SK-N-MC (cell line): ENCODE results near the gene SYTL3.

ENCODE experiments used
- DNase-seq: peaks from one replicate; pipeline ENCODE4 v3.0.0-alpha.2; 2011; ENCODE audit warnings: low read depth, low spot score
- H3K27ac ChIP-seq: fragments of 200-600 bp; sonication (generic); 2 replicates; pipeline ENCODE4 v1.5.1; 2016; ENCODE audit warnings: mixed run types
- H3K36me3 ChIP-seq: fragments of 200-600 bp; sonication (generic); 2 replicates; pipeline ENCODE4 v1.6.1; 2017; ENCODE audit warnings: antibody characterized with exemption, low read length, mixed read lengths; ENCODE audit not compliant: insufficient read depth
- H3K4me3 ChIP-seq: fragments of 200-600 bp; sonication (generic); 2 replicates; pipeline ENCODE4 v1.5.1; 2016
- H3K9ac ChIP-seq: fragments of 200-600 bp; sonication (generic); 2 replicates; pipeline ENCODE4 v1.8.0; 2017; ENCODE audit warnings: mixed run types, mixed read lengths; ENCODE audit not compliant: insufficient read length
- H3K9me3 ChIP-seq: fragments of 200-600 bp; sonication (generic); 2 replicates; pipeline ENCODE4 v1.6.1; 2017; ENCODE audit warnings: low read depth, mild to moderate bottlenecking, antibody characterized with exemption, low read length, moderate library complexity, mixed read lengths
- EZH2 ChIP-seq: fragments of 200-600 bp; sonication (generic); IDR thresholded peaks from one replicate; pipeline ENCODE4 v1.6.1; 2017; ENCODE audit warnings: antibody characterized with exemption
- FOXP2 ChIP-seq: optimal IDR thresholded peaks from 2 replicates; pipeline ENCODE3; 2011; ENCODE audit warnings: mild to moderate bottlenecking, moderate library complexity; ENCODE audit not compliant: insufficient read depth; ENCODE audit errors: extremely low read length, control extremely low read depth
- POLR2AphosphoS5 ChIP-seq: IDR thresholded peaks from 2 replicates; pipeline ENCODE4 v1.6.1; 2012; ENCODE audit warnings: mild to moderate bottlenecking, low read depth, low read length, borderline replicate concordance

SYTL3 gene

DNA sequence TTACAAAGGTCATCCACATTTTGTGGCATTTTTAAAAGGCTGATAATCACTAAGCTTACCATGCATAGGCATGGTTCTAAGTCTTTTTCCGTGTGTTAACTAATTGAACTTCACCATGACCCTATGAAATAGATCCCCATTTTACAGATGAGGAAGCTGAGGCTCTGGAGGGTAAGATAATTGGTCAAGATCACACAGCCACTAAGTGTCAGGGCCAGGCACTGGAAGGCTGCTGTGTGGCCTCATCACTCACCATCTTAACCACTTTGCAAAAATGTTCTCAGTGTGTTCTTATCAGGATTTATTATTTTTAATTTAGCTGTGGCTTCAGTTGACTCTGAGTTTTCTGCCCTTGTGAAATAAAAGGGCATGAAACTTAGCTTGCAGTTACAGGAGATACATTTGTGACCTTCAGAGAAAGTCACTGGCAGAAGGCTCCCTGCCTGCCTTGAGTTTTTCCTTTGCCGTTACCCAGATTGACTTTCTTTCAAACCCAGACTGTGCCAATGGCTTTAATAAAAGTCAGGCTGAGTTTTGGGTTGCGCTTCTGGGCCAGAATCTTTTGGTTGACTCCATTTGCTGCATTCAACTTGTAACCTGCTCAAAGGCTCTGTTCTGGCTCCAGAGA lies 87.3 kb downstream of the SYTL3 start:
- Histone ChIP-seq H3K9me3 (no peaks in the 10 kb centered on the region), H3K36me3 (no peaks in the 10 kb centered on the region), H3K4me3 (no peak overlapping the region), H3K9ac (no peak overlapping the region), H3K27ac (no peak overlapping the region)
- TF ChIP-seq EZH2 = no peak
- no peak for TF ChIP-seq POLR2AphosphoS5
- TF ChIP-seq FOXP2 = no peak
- no peak for DNase-seq

DNA sequence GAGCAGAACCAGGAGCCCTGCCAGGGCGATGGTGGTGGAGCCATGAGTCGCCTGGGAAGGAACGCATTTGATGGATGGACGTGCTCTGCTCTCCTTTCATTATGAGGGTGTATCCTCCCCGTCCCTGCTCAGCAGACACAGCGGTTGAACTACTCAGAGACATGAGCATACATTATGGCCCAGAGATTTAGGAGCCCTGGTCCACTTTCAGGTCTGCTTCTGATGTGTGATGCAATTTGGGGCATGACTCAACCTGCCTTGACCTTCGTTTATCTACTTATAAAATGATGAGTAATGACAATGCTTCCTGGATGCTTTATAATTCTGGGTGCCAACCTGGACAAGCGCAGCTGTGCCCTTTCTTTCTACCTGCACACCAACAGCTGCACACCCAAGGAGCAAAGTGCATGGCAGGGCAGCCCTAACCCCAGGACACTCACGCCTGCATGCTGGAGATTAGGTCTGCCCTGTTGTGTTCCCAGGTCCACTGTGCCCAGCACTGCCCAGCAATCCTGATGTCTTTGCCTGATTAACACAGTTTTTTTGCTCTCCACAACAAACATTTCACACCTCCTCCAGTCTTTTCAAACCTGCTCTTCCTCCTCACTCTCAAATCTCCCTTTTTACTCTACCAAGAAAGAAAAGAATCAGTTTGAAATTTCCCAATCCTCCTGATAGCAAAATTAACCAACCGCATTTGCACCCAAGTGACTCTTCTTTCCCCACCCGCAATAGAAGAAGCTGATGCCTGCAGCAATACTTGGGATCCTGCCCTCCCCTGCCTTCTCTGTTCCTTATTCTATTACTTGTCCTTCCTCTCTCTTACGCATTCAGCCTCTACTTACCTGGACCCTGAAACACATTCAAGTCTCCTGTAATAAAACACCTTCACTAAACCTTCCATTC lies 88.1 kb downstream of the SYTL3 start:
- Histone ChIP-seq H3K27ac (no peak overlapping the region), H3K36me3 (no peaks in the 10 kb centered on the region), H3K9me3 (no peaks in the 10 kb centered on the region), H3K4me3 (no peak overlapping the region), H3K9ac (no peak overlapping the region)
- TF ChIP-seq POLR2AphosphoS5 (no peak), EZH2 (no peak), FOXP2 (no peak)
- DNase-seq = no peak

DNA sequence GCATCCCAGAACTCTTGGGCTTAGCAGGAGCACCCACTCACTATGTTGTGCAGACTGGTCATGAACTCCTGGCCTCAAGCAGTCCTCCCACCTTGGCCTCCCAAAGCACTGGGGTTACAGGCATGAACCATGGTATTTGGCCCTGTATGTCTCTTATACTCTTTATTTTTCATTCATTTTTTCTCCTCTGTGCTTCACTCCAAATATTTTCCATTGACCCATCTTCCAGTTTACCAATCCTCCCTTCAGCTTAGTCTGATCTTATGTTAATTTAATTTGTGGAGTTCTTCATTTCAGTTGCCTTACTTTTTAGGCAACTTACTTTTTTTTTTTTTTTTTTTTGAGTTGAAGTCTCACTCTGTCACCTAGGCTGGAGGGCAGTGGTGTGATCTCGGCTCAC lies 89.8 kb downstream of the SYTL3 start:
- no peak for DNase-seq
- no peak for TF ChIP-seq POLR2AphosphoS5
- no peak for TF ChIP-seq EZH2
- TF ChIP-seq FOXP2 = no peak
- no peaks in the 10 kb centered on the region for H3K9me3 ChIP-seq
- H3K36me3 ChIP-seq = no peaks in the 10 kb centered on the region
- no peak overlapping the region for H3K27ac ChIP-seq
- no peak overlapping the region for H3K4me3 ChIP-seq
- no peak overlapping the region for H3K9ac ChIP-seq

DNA sequence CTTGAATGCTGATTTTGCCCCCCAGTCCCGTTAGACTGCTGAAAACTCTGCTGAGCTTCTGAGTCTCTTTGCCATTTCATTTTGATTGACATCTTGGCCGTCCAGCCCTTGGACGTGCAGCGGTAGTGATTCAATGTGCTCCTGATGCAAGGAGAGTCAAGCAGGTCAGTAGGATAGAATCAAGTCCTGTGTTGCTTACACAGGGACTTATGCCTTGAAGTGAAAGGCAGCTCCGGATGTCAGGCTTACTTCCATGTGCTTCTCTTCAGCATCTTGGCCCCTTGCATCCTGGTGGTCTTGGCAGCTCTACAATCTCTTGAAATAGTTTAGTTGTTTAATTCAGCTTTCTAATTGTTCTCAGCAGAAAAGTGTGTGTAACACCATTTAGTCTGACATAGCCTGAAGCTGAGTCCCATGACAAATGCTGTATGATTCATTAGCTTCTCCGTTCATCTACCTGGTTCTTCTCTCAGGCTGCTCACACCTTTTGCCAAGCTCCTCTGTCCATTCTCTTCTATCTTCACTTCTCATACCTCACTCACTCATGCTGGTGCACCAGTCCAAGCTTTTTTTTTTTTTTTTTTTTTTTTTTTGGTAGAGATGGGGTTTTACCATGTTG lies 93.3 kb downstream of the SYTL3 start:
- TF ChIP-seq FOXP2 (no peak), POLR2AphosphoS5 (no peak), EZH2 (no peak)
- Histone ChIP-seq H3K9ac (no peak overlapping the region), H3K36me3 (no peaks in the 10 kb centered on the region)

DNA sequence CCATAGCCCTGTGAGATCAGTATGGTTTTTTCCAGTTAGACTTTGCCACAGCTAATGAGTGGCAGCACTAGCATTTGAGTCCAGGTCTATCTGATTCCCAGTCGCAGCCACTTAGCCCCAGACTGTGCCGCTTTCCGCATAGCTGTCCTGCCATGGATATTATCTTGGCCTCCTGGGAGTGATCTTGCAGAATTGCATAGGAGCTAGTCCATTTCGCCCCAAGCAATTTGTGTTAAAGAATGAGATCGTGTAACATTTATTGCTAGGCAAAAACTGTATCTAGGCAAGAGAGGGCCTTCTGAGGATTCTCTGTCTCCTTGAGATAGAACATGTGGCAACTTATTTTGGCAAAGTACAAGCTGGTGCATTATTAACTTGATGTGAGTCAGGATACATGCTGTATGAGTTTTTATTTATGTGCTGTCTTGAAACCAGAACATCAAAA lies 95.2 kb downstream of the SYTL3 start:
- peak; percentile 68 for TF ChIP-seq FOXP2
- TF ChIP-seq EZH2 = no peak
- TF ChIP-seq POLR2AphosphoS5 = peak; percentile 48; the same call in 1 of the 2 replicates
- DNase-seq = peak; percentile 98
- no peaks in the 10 kb centered on the region for H3K36me3 ChIP-seq
- H3K9me3 ChIP-seq = no peaks in the 10 kb centered on the region
- peak overlapping the region; percentile 60 for H3K4me3 ChIP-seq
- H3K9ac ChIP-seq = no peak overlapping the region
- H3K27ac ChIP-seq = peak overlapping the region; percentile 92

More for the DNA sequence above, 93.3 kb downstream of the SYTL3 start:
- no peak overlapping the region for H3K27ac ChIP-seq
- no peak for DNase-seq
- H3K9me3 ChIP-seq = no peaks in the 10 kb centered on the region
- H3K4me3 ChIP-seq = no peak overlapping the region

DNA sequence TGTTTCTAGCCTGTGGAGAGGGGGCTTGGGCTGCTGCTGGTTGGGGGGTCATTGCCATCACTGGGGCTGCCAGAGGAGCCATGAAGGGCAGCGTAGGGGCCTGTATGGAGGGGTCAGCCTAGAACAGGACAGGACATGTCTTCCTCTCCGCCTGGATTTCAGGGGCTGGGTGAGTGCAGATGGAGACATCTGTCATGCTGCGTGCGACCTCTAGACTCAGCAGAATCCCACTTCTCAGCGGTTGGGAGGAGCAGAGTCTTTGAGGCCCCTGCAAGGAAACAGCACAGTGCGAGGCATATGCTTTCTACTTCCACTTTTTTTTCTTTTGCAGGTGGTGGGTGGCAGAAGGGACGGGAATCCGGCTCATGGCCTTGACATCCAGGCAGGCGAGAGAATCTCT lies 101.4 kb downstream of the SYTL3 start:
- no peak overlapping the region for H3K9ac ChIP-seq
- no peak for DNase-seq
- TF ChIP-seq EZH2 = no peak
- TF ChIP-seq FOXP2 = no peak
- no peak for TF ChIP-seq POLR2AphosphoS5

DNA sequence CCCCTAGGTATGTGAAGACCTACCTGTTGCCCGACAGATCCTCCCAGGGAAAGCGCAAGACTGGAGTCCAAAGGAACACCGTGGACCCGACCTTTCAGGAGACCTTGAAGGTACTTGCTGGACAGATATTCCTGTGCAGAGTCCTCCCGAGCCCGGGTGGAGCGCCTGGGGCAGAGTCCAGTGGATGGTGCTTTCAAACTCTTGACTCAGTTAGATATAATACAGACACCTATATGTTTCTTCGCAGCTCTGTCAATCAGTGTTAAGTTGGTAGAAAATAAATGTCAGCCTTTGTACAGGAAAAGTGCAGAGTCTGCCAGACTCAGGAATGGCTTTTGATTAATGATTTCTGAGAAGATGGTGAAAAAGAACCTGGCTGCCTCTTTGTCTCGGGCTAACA lies 102.1 kb downstream of the SYTL3 start:
- no peak overlapping the region for H3K9ac ChIP-seq
- no peak for TF ChIP-seq POLR2AphosphoS5
- no peak for TF ChIP-seq EZH2
- TF ChIP-seq FOXP2 = no peak
- 0 out of 2 replicates have a peak overlapping the region, but pooled peaks have one; percentile 20 for H3K4me3 ChIP-seq
- H3K9me3 ChIP-seq = no peaks in the 10 kb centered on the region
- no peaks in the 10 kb centered on the region for H3K36me3 ChIP-seq
- DNase-seq = no peak
- H3K27ac ChIP-seq = peak overlapping the region; percentile 19; the same call in 1 of the 2 replicates

More for the DNA sequence above, 101.4 kb downstream of the SYTL3 start:
- Histone ChIP-seq H3K4me3 (no peak overlapping the region), H3K9me3 (no peaks in the 10 kb centered on the region), H3K27ac (no peak overlapping the region), H3K36me3 (no peaks in the 10 kb centered on the region)

DNA sequence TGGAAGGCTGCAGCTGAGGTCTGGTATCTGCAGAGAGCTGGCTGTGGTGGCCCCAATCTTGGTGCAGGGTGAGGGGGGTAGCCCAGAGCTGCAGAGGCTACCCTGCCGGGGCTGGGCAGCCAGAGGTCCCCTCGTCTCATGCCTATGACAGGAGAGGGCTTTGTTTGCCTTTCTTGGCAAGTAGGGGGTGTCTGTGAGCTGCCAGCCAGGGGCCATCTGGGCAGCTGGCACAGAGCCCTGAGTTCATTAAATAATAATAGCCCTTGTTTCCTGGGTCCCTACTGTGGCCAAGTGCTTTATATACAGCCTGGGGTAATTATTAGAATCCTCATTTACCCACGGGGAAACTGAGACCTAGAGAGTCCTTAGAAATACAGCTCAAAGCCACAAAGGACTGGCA lies 102.8 kb downstream of the SYTL3 start:
- Histone ChIP-seq H3K9ac (no peak overlapping the region), H3K27ac (no peak overlapping the region), H3K4me3 (peak overlapping the region; percentile 22; the same call in 1 of the 2 replicates), H3K9me3 (no peaks in the 10 kb centered on the region), H3K36me3 (no peaks in the 10 kb centered on the region)
- TF ChIP-seq FOXP2 (no peak), POLR2AphosphoS5 (peak; percentile 62; the same call in 1 of the 2 replicates)
- peak; percentile 65 for DNase-seq
